ENCODE measurements around the gene SAMD4A. TPM values are rescaled to one million over a fixed set of nuclear protein-coding genes. Genes with fewer than 3 reads are reported as not detected.
A peak's percentile ranks its signal among the peaks of the same experiment; 100 is the strongest.

The SAMD4A gene
- total RNA-seq, 3 donors from 2014 or later, result 5.4 to 8.1 (median 7.6) TPM

GRCh38 chr14:54722791-54723432, 156.0 kb downstream of the SAMD4A start:
- H3K27me3 Mint-ChIP-seq (ENCODE audit: low read depth), result peaks cover 11% of the 10 kb centered on the region
- H3K9me3 Mint-ChIP-seq, result no peaks in the 10 kb centered on the region
- DNase-seq, result no peak
- H3K4me1 Mint-ChIP-seq (ENCODE audit: low read depth), result no peaks in the 10 kb centered on the region
- no peak for ATAC-seq
- no peak overlapping the region for H3K4me3 Mint-ChIP-seq
- H3K36me3 Mint-ChIP-seq (ENCODE audit: insufficient read depth), result no peaks in the 10 kb centered on the region

GRCh38 chr14:54724123-54724522, 157.2 kb downstream of the SAMD4A start:
- no peak for ATAC-seq
- Mint-ChIP-seq H3K9me3 (no peaks in the 10 kb centered on the region), H3K27me3 (ENCODE audit: low read depth) (peaks cover 12% of the 10 kb centered on the region), H3K4me1 (ENCODE audit: low read depth) (peaks cover 3% of the 10 kb centered on the region), H3K36me3 (ENCODE audit: insufficient read depth) (no peaks in the 10 kb centered on the region), H3K4me3 (no peak overlapping the region)
- no peak for DNase-seq

GRCh38 chr14:54724676-54725325, 157.9 kb downstream of the SAMD4A start:
- no peak overlapping the region for H3K4me3 Mint-ChIP-seq
- no peak for DNase-seq
- H3K4me1 Mint-ChIP-seq (ENCODE audit: low read depth), result peaks cover 9% of the 10 kb centered on the region
- H3K27me3 Mint-ChIP-seq (ENCODE audit: low read depth), result peaks cover 12% of the 10 kb centered on the region
- H3K9me3 Mint-ChIP-seq, result no peaks in the 10 kb centered on the region
- H3K36me3 Mint-ChIP-seq (ENCODE audit: insufficient read depth), result no peaks in the 10 kb centered on the region
- no peak for ATAC-seq

GRCh38 chr14:54725998-54726397, 159.1 kb downstream of the SAMD4A start:
- no peak for ATAC-seq
- Mint-ChIP-seq H3K4me3 (no peak overlapping the region), H3K4me1 (ENCODE audit: low read depth) (peaks cover 21% of the 10 kb centered on the region), H3K36me3 (ENCODE audit: insufficient read depth) (no peaks in the 10 kb centered on the region), H3K27me3 (ENCODE audit: low read depth) (peaks cover 12% of the 10 kb centered on the region), H3K9me3 (no peaks in the 10 kb centered on the region)
- DNase-seq, result no peak

- H3K27me3 Mint-ChIP-seq (ENCODE audit: low read depth), result peaks cover 12% of the 10 kb centered on the region
- peaks cover 23% of the 10 kb centered on the region for H3K4me1 Mint-ChIP-seq (ENCODE audit: low read depth)
- no peaks in the 10 kb centered on the region for H3K36me3 Mint-ChIP-seq (ENCODE audit: insufficient read depth)
- no peak overlapping the region for H3K4me3 Mint-ChIP-seq
- no peak for DNase-seq
- ATAC-seq, result no peak
- H3K9me3 Mint-ChIP-seq, result no peaks in the 10 kb centered on the region
Observed at GRCh38 chr14:54727929-54728328, 161.0 kb downstream of the SAMD4A start.

- Mint-ChIP-seq H3K27me3 (ENCODE audit: low read depth) (peaks cover 9% of the 10 kb centered on the region), H3K9me3 (no peaks in the 10 kb centered on the region), H3K4me1 (ENCODE audit: low read depth) (peaks cover 25% of the 10 kb centered on the region), H3K4me3 (no peak overlapping the region), H3K36me3 (ENCODE audit: insufficient read depth) (no peaks in the 10 kb centered on the region)
- ATAC-seq (no peak), DNase-seq (no peak)
Observed at GRCh38 chr14:54728700-54729527, 162.0 kb downstream of the SAMD4A start.

GRCh38 chr14:54730156-54730961, 163.4 kb downstream of the SAMD4A start:
- ATAC-seq (peak; percentile 94), DNase-seq (no peak)
- Mint-ChIP-seq H3K36me3 (ENCODE audit: insufficient read depth) (no peaks in the 10 kb centered on the region), H3K4me3 (peak overlapping the region; percentile 51), H3K27me3 (ENCODE audit: low read depth) (peaks cover 7% of the 10 kb centered on the region), H3K4me1 (ENCODE audit: low read depth) (peaks cover 25% of the 10 kb centered on the region), H3K9me3 (no peaks in the 10 kb centered on the region)

- DNase-seq (no peak), ATAC-seq (no peak)
- no peak overlapping the region for H3K4me3 Mint-ChIP-seq
- H3K9me3 Mint-ChIP-seq, result no peaks in the 10 kb centered on the region
- H3K36me3 Mint-ChIP-seq (ENCODE audit: insufficient read depth), result peaks cover 2% of the 10 kb centered on the region
- H3K27me3 Mint-ChIP-seq (ENCODE audit: low read depth), result peaks cover 2% of the 10 kb centered on the region
- peaks cover 37% of the 10 kb centered on the region for H3K4me1 Mint-ChIP-seq (ENCODE audit: low read depth)
Observed at GRCh38 chr14:54734966-54735365, 168.0 kb downstream of the SAMD4A start.

- Mint-ChIP-seq H3K4me3 (no peak overlapping the region), H3K36me3 (ENCODE audit: insufficient read depth) (peaks cover 2% of the 10 kb centered on the region), H3K27me3 (ENCODE audit: low read depth) (peaks cover 2% of the 10 kb centered on the region), H3K4me1 (ENCODE audit: low read depth) (peaks cover 33% of the 10 kb centered on the region), H3K9me3 (no peaks in the 10 kb centered on the region)
- DNase-seq (no peak), ATAC-seq (no peak)
Observed at GRCh38 chr14:54735424-54735823, 168.5 kb downstream of the SAMD4A start.

GRCh38 chr14:54737132-54737711, 170.3 kb downstream of the SAMD4A start:
- ATAC-seq, result peak; percentile 72 to 75
- no peak for DNase-seq
- H3K4me1 Mint-ChIP-seq (ENCODE audit: low read depth), result peaks cover 29% of the 10 kb centered on the region

GRCh38 chr14:54738009-54738408, 171.1 kb downstream of the SAMD4A start:
- DNase-seq, result no peak
- H3K9me3 Mint-ChIP-seq, result no peaks in the 10 kb centered on the region
- H3K4me3 Mint-ChIP-seq, result no peak overlapping the region
- peaks cover 36% of the 10 kb centered on the region for H3K4me1 Mint-ChIP-seq (ENCODE audit: low read depth)
- ATAC-seq, result no peak
- H3K27me3 Mint-ChIP-seq (ENCODE audit: low read depth), result peaks cover 2% of the 10 kb centered on the region
- peaks cover 2% of the 10 kb centered on the region for H3K36me3 Mint-ChIP-seq (ENCODE audit: insufficient read depth)

More at GRCh38 chr14:54737132-54737711, 170.3 kb downstream of the SAMD4A start:
- Mint-ChIP-seq H3K36me3 (ENCODE audit: insufficient read depth) (peaks cover 2% of the 10 kb centered on the region), H3K9me3 (no peaks in the 10 kb centered on the region), H3K4me3 (no peak overlapping the region), H3K27me3 (ENCODE audit: low read depth) (peaks cover 2% of the 10 kb centered on the region)

- H3K4me1 Mint-ChIP-seq (ENCODE audit: low read depth), result peaks cover 39% of the 10 kb centered on the region
- H3K9me3 Mint-ChIP-seq, result no peaks in the 10 kb centered on the region
- no peak overlapping the region for H3K4me3 Mint-ChIP-seq
- peaks cover 2% of the 10 kb centered on the region for H3K36me3 Mint-ChIP-seq (ENCODE audit: insufficient read depth)
- peaks cover 2% of the 10 kb centered on the region for H3K27me3 Mint-ChIP-seq (ENCODE audit: low read depth)
- no peak for ATAC-seq
- DNase-seq, result no peak
Observed at GRCh38 chr14:54739514-54739913, 172.6 kb downstream of the SAMD4A start.

GRCh38 chr14:54742492-54743350, 175.8 kb downstream of the SAMD4A start:
- Mint-ChIP-seq H3K9me3 (no peaks in the 10 kb centered on the region), H3K4me1 (ENCODE audit: low read depth) (peaks cover 26% of the 10 kb centered on the region), H3K4me3 (no peak overlapping the region), H3K27me3 (ENCODE audit: low read depth) (no peaks in the 10 kb centered on the region), H3K36me3 (ENCODE audit: insufficient read depth) (peaks cover 2% of the 10 kb centered on the region)
- no peak for DNase-seq
- no peak for ATAC-seq

All from activated T-cell treated with anti-CD3 and anti-CD28 coated beads, Interleukin-2, amount 50 U/mL, for 4 hours (primary cell).